MM.1S (cell line): Measurements from ENCODE around the gene GPR50.

ENCODE experiments used
- EZH2 ChIP-seq: fragments of 300-600 bp; sonication (generic); optimal IDR thresholded peaks from 2 replicates; pipeline ENCODE3; 2017; ENCODE audit warnings: low read depth, mild to moderate bottlenecking, antibody characterized with exemption, low read length, mixed read lengths
- EZH2phosphoT487 ChIP-seq: fragments of 300-600 bp; sonication (generic); IDR thresholded peaks from 2 replicates; pipeline ENCODE4 v1.6.1; 2018; ENCODE audit warnings: antibody characterized with exemption, low read length
- TF ChIP-seq, protein P1 (sequence below): fragments of 300-600 bp; sonication (generic); IDR thresholded peaks from 2 replicates; pipeline ENCODE4 v1.5.1; 2016; ENCODE audit warnings: antibody characterized with exemption, low read length, mixed read lengths

DNA sequence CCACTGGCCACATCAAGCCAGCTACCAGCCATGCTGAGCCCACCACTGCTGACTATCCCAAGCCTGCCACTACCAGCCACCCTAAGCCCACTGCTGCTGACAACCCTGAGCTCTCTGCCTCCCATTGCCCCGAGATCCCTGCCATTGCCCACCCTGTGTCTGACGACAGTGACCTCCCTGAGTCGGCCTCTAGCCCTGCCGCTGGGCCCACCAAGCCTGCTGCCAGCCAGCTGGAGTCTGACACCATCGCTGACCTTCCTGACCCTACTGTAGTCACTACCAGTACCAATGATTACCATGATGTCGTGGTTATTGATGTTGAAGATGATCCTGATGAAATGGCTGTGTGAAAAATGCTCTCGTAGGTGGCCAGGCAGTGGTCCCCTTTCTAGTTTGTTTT, 4.7 kb downstream of the GPR50 start:
- TF ChIP-seq, protein P1, sequence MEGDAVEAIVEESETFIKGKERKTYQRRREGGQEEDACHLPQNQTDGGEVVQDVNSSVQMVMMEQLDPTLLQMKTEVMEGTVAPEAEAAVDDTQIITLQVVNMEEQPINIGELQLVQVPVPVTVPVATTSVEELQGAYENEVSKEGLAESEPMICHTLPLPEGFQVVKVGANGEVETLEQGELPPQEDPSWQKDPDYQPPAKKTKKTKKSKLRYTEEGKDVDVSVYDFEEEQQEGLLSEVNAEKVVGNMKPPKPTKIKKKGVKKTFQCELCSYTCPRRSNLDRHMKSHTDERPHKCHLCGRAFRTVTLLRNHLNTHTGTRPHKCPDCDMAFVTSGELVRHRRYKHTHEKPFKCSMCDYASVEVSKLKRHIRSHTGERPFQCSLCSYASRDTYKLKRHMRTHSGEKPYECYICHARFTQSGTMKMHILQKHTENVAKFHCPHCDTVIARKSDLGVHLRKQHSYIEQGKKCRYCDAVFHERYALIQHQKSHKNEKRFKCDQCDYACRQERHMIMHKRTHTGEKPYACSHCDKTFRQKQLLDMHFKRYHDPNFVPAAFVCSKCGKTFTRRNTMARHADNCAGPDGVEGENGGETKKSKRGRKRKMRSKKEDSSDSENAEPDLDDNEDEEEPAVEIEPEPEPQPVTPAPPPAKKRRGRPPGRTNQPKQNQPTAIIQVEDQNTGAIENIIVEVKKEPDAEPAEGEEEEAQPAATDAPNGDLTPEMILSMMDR, result no peak
- TF ChIP-seq EZH2phosphoT487 (no peak), EZH2 (no peak)
